Kidney (tissue), 14 donors: Measurements from ENCODE around the gene MORN3. TPM values are rescaled to one million over a fixed set of nuclear protein-coding genes. Genes with fewer than 3 reads are reported as not detected.

Experiments
- DNase-seq, 5 donors: peaks; one replicate each; pipeline ENCODE4 v3.0.0-alpha.2; 2013 to 2020
- FAIRE-seq: peaks from 2 replicates; lab custom pipeline; 2012; peaks lifted over from hg19 to GRCh38; lab: Jason Lieb, UNC
- H3K27ac ChIP-seq, 2 donors: one replicate each; pipeline ENCODE4 v1.7.0; 2013; ENCODE audit warnings: low read depth in 2 of 2, low read length in 2 of 2, inconsistent platforms in 1 of 2
- H3K27me3 ChIP-seq: one replicate; pipeline ENCODE4 v1.7.1; 2013; ENCODE audit warnings: low read length, inconsistent platforms; ENCODE audit not compliant: control insufficient read depth, insufficient read depth
- H3K36me3 ChIP-seq, 3 donors: one replicate each; pipeline versions ENCODE4 v1.7.0 to v1.7.1; 2013; ENCODE audit warnings: low read length in 3 of 3, control low read depth in 1 of 3, inconsistent platforms in 1 of 3; ENCODE audit not compliant: insufficient read depth in 3 of 3, control insufficient read depth in 2 of 3
- H3K4me1 ChIP-seq, 3 donors: one replicate each; pipeline versions ENCODE4 v1.7.0 to v1.7.1; 2013; ENCODE audit warnings: low read length in 3 of 3, inconsistent platforms in 1 of 3, low read depth in 1 of 3; ENCODE audit not compliant: control insufficient read depth in 2 of 3, insufficient read depth in 2 of 3
- H3K4me3 ChIP-seq, 3 donors: one replicate each; pipeline versions ENCODE4 v1.7.0 to v1.8.1; 2013; ENCODE audit warnings: low read length in 3 of 3, control low read depth in 1 of 3, inconsistent platforms in 1 of 3
- H3K9ac ChIP-seq, 3 donors: one replicate each; pipeline versions ENCODE4 v1.7.0 to v1.7.1; 2013; ENCODE audit warnings: low read length in 3 of 3, control low read depth in 1 of 3, inconsistent platforms in 1 of 3
- H3K9me3 ChIP-seq, 3 donors: one replicate each; pipeline versions ENCODE4 v1.7.0 to v1.7.1; 2013; ENCODE audit warnings: low read length in 3 of 3, control low read depth in 1 of 3, inconsistent platforms in 1 of 3; ENCODE audit not compliant: control insufficient read depth in 2 of 3, insufficient read depth in 1 of 3
- intact Hi-C: fragments of 100-400 bp; cut with DNase I; formaldehyde crosslinking; loops from one replicate; pipeline ENCODE4 v1.11.1; 2022
- polyA plus RNA-seq: library from polyadenylated mRNA; stranded (reverse); fragments of 350-450 nt; fragmentation: Illumina TruSeq; extraction: RNeasy Lipid Tissue Mini Kit (QIAGEN cat#74804); gene quantifications from one replicate; pipeline ENCODE4 v1.2.3, GENCODE V29; 2014; ENCODE audit warnings: low read depth, low replicate concordance; ENCODE audit not compliant: insufficient read depth
- total RNA-seq: library from RNA; stranded (reverse); fragmentation: NEBNext Ultra II Directional; extraction: Animal tissue kit (Norgen Biotek cat#: 25700); gene quantifications from one replicate; pipeline ENCODE4 v1.2.1, GENCODE V29; 2021
- TF ChIP-seq, protein P1 (sequence below): IDR thresholded peaks from 3 replicates; pipeline ENCODE4 v1.5.1; 2012; ENCODE audit warnings: mild to moderate bottlenecking, moderate library complexity, borderline replicate concordance; ENCODE audit not compliant: insufficient read depth; ENCODE audit errors: extremely low read depth
- donor health status: control.
- donor health status: control.
- donor health status: control.
- donor health status: control.
- donor health status: control.
- donor health status: DM: yes; HTN: yes; CAD: no.
- donor health status: Normal renal cell carcinoma (clear cell type).

MORN3 gene
- total and polyA plus RNA-seq, 2 donors from 2014 or later = 1.5 to 1.9 TPM

DNA sequence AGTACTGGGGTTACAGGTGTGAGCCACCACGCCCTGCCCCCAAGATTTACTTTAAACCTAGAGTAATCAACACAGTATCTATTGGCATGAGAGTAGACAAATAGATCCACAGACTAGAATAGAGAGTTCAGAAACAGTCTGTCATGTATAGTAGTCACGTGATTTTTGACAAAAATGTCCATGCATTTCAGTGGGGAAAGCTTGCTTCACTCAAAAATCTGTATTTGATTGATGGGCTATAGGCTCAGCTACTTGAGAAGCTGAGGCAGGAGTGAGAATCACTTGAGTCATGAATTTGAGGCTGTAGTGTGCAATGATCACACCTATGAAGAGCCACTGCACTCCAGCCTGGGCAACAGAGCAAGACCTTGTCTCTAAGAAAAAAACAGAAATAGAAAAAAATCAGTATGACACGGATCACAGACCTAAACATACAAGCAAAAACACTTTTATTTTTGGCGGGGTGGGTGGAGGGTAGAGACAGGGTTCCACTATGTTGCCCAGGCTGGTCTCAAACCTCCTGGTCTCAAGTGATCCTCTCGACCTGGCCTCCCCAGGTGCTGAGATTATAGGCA is 50.7 kb downstream of the MORN3 start:
- no peaks in the 10 kb centered on the region for H3K36me3 ChIP-seq
- intact Hi-C loops = no loop called here
- no peak overlapping the region for H3K4me3 ChIP-seq
- no peak overlapping the region for H3K27ac ChIP-seq
- no peak overlapping the region for H3K9ac ChIP-seq
- no peaks in the 10 kb centered on the region for H3K27me3 ChIP-seq
- no peaks in the 10 kb centered on the region for H3K9me3 ChIP-seq
- TF ChIP-seq, protein P1, sequence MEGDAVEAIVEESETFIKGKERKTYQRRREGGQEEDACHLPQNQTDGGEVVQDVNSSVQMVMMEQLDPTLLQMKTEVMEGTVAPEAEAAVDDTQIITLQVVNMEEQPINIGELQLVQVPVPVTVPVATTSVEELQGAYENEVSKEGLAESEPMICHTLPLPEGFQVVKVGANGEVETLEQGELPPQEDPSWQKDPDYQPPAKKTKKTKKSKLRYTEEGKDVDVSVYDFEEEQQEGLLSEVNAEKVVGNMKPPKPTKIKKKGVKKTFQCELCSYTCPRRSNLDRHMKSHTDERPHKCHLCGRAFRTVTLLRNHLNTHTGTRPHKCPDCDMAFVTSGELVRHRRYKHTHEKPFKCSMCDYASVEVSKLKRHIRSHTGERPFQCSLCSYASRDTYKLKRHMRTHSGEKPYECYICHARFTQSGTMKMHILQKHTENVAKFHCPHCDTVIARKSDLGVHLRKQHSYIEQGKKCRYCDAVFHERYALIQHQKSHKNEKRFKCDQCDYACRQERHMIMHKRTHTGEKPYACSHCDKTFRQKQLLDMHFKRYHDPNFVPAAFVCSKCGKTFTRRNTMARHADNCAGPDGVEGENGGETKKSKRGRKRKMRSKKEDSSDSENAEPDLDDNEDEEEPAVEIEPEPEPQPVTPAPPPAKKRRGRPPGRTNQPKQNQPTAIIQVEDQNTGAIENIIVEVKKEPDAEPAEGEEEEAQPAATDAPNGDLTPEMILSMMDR = no peak
- DNase-seq = no peak
- FAIRE-seq = no peak
- H3K4me1 ChIP-seq = no peaks in the 10 kb centered on the region

DNA sequence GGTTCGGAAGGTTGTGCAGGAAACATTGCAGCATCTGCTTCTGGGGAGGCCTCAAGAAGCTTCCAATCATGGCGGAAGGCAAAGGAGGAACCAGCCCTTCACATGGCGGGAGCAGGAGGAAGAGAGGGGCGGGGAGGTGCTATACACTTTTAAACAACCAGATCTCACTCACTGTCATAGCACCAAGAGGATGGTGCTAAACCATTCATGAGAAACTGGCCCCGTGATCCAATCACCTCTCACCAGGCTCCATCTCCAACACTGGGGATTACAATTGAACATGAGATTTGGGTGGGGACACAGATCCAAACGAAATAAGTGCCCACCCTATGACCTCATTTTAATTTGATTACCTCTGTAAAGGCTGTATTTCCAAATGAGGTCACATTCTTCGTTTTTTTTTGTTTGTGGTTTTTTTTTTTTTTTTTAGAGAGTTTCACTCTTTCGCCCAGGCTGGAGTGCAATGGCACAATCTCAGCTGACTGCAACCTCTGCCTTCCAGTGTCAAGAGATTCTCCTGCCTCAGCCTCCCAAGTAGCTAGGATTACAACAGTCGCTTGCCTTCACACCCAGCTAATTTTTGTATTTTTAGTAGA is 54.5 kb downstream of the MORN3 start:
- no peak for DNase-seq
- Histone ChIP-seq H3K27ac (no peak overlapping the region), H3K9me3 (no peaks in the 10 kb centered on the region), H3K4me1 (no peaks in the 10 kb centered on the region), H3K9ac (no peak overlapping the region), H3K36me3 (no peaks in the 10 kb centered on the region), H3K4me3 (no peak overlapping the region), H3K27me3 (no peaks in the 10 kb centered on the region)
- intact Hi-C loops = no loop called here
- no peak for FAIRE-seq
- TF ChIP-seq, protein P1 = no peak

DNA sequence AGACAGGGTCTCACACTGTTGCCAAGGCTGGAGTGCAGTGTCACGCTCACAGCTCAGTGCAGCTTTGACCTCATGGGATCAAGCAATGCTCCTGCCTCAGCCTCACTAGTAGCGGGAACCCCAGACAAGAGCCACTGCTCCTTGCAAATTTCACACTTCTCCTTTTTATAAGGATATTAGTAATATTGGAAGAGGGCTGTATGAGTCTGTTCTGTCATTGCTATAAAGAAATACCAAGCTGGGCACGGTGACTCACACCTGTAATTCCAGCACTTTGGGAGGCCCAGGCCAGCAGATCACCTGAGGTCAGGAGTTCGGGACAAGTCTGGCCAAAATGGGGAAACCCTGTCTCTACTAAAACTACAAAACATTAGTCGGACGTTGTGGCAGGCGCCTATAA is 56.0 kb downstream of the MORN3 start:
- no peak overlapping the region for H3K4me3 ChIP-seq
- no peaks in the 10 kb centered on the region for H3K9me3 ChIP-seq
- TF ChIP-seq, protein P1 = no peak
- no peak overlapping the region for H3K27ac ChIP-seq
- FAIRE-seq = no peak
- no peak overlapping the region for H3K9ac ChIP-seq
- DNase-seq = no peak
- no peaks in the 10 kb centered on the region for H3K27me3 ChIP-seq
- no peaks in the 10 kb centered on the region for H3K4me1 ChIP-seq
- intact Hi-C loops = no loop called here
- H3K36me3 ChIP-seq = no peaks in the 10 kb centered on the region

DNA sequence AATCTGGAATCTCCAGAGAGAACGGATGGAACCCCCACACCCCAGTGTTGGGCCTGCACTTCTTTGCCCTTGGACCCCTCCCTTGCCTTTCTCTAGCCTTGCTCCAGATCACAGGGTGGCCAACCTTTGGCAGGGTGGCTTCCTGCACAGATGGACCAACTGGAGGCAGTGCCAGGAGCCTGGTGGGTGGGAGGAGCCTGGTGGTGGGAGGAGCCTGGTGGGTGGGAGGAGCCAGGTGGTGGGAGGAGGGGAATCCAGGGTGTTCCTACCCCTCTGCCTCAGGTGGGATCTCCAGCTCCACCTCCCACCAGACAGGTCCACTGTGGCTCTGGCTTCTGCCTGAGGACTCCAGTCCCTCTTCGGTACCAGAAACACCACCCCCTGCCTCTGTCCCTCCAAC is 58.1 kb downstream of the MORN3 start:
- intact Hi-C loops = no loop called here
- FAIRE-seq (no peak), DNase-seq (peak in 1 of 5 donors; percentile 57)
- H3K9ac ChIP-seq = no peak overlapping the region
- no peaks in the 10 kb centered on the region for H3K36me3 ChIP-seq
- H3K27ac ChIP-seq = no peak overlapping the region
- TF ChIP-seq, protein P1 = no peak
- H3K4me3 ChIP-seq = no peak overlapping the region
- H3K9me3 ChIP-seq = no peaks in the 10 kb centered on the region
- no peaks in the 10 kb centered on the region for H3K4me1 ChIP-seq
- no peaks in the 10 kb centered on the region for H3K27me3 ChIP-seq
